ENCODE data around the gene THAP5.

THAP5 gene

GRCh38 chr7:108603656-108604306 is 34.3 kb upstream of the THAP5 start:
- Histone ChIP-seq H3K9ac (ENCODE audit: low read depth, low read length, poor library complexity, severe bottlenecking) (no peak overlapping the region), H3K9me2 (replicated peaks; ENCODE audit: low read depth, low read length) (no peaks in the 10 kb centered on the region), H3K79me2 (ENCODE audit: insufficient read depth, low read length) (no peaks in the 10 kb centered on the region), H4K20me1 (ENCODE audit: insufficient read depth, low read length, poor library complexity, severe bottlenecking) (no peaks in the 10 kb centered on the region), H3F3A (ENCODE audit: low read depth) (no peaks in the 10 kb centered on the region), H2AFZ (ENCODE audit: low read length) (no peak overlapping the region), H3K4me2 (ENCODE audit: low read depth, low read length, poor library complexity, severe bottlenecking) (no peak overlapping the region), H3K9me3 (ENCODE audit: insufficient read depth, low read depth, low read length) (no peaks in the 10 kb centered on the region), H3K27me3 (ENCODE audit: insufficient read depth, low read length, poor library complexity, severe bottlenecking) (no peaks in the 10 kb centered on the region), H3K4me1 (ENCODE audit: insufficient read depth, low read length, poor library complexity, severe bottlenecking) (no peaks in the 10 kb centered on the region), H3K36me3 (ENCODE audit: insufficient read depth, low read length) (no peaks in the 10 kb centered on the region), H3K4me3 (ENCODE audit: low read length, poor library complexity, severe bottlenecking) (no peak overlapping the region)
- TF ChIP-seq CTCF (conservative IDR thresholded peaks at IDR 0.05; ENCODE audit: low read length) (no peak), EZH2phosphoT487 (IDR thresholded peaks at IDR 0.05; ENCODE audit: borderline replicate concordance) (no peak)

GRCh38 chr7:108600399-108600798 is 30.9 kb upstream of the THAP5 start:
- Histone ChIP-seq H2AFZ (ENCODE audit: low read length) (no peak overlapping the region), H3K4me2 (ENCODE audit: low read depth, low read length, poor library complexity, severe bottlenecking) (no peak overlapping the region), H3K9me2 (replicated peaks; ENCODE audit: low read depth, low read length) (no peaks in the 10 kb centered on the region), H4K20me1 (ENCODE audit: insufficient read depth, low read length, poor library complexity, severe bottlenecking) (no peaks in the 10 kb centered on the region), H3K9ac (ENCODE audit: low read depth, low read length, poor library complexity, severe bottlenecking) (no peak overlapping the region), H3K36me3 (ENCODE audit: insufficient read depth, low read length) (no peaks in the 10 kb centered on the region), H3K79me2 (ENCODE audit: insufficient read depth, low read length) (no peaks in the 10 kb centered on the region), H3K4me1 (ENCODE audit: insufficient read depth, low read length, poor library complexity, severe bottlenecking) (no peaks in the 10 kb centered on the region), H3K4me3 (ENCODE audit: low read length, poor library complexity, severe bottlenecking) (no peak overlapping the region), H3K9me3 (ENCODE audit: insufficient read depth, low read depth, low read length) (no peaks in the 10 kb centered on the region), H3K27me3 (ENCODE audit: insufficient read depth, low read length, poor library complexity, severe bottlenecking) (no peaks in the 10 kb centered on the region), H3F3A (ENCODE audit: low read depth) (no peaks in the 10 kb centered on the region)
- TF ChIP-seq CTCF (conservative IDR thresholded peaks at IDR 0.05; ENCODE audit: low read length), result no peak
- no peak for TF ChIP-seq EZH2phosphoT487 (IDR thresholded peaks at IDR 0.05; ENCODE audit: borderline replicate concordance)

- Histone ChIP-seq H3F3A (ENCODE audit: low read depth) (no peaks in the 10 kb centered on the region), H3K27me3 (ENCODE audit: insufficient read depth, low read length, poor library complexity, severe bottlenecking) (no peaks in the 10 kb centered on the region), H3K36me3 (ENCODE audit: insufficient read depth, low read length) (no peaks in the 10 kb centered on the region), H3K79me2 (ENCODE audit: insufficient read depth, low read length) (no peaks in the 10 kb centered on the region), H2AFZ (ENCODE audit: low read length) (no peak overlapping the region), H4K20me1 (ENCODE audit: insufficient read depth, low read length, poor library complexity, severe bottlenecking) (no peaks in the 10 kb centered on the region), H3K9me3 (ENCODE audit: insufficient read depth, low read depth, low read length) (no peaks in the 10 kb centered on the region), H3K4me3 (ENCODE audit: low read length, poor library complexity, severe bottlenecking) (no peak overlapping the region), H3K4me1 (ENCODE audit: insufficient read depth, low read length, poor library complexity, severe bottlenecking) (no peaks in the 10 kb centered on the region), H3K9ac (ENCODE audit: low read depth, low read length, poor library complexity, severe bottlenecking) (no peak overlapping the region), H3K4me2 (ENCODE audit: low read depth, low read length, poor library complexity, severe bottlenecking) (no peak overlapping the region), H3K9me2 (replicated peaks; ENCODE audit: low read depth, low read length) (no peaks in the 10 kb centered on the region)
- no peak for TF ChIP-seq EZH2phosphoT487 (IDR thresholded peaks at IDR 0.05; ENCODE audit: borderline replicate concordance)
- no peak for TF ChIP-seq CTCF (conservative IDR thresholded peaks at IDR 0.05; ENCODE audit: low read length)
Observed at GRCh38 chr7:108598914-108599580, 29.5 kb upstream of the THAP5 start.

Measured in Loucy (cell line).